ENCODE measurements around the gene CDK5R2. TPM values are rescaled to one million over a fixed set of nuclear protein-coding genes. Genes with fewer than 3 reads are reported as not detected.

Gene CDK5R2
- total and polyA plus RNA-seq, 2 of the 13 experiments (the other 11 are each of a cell fraction or from before 2014, with no cell fraction given): not detected

DNA sequence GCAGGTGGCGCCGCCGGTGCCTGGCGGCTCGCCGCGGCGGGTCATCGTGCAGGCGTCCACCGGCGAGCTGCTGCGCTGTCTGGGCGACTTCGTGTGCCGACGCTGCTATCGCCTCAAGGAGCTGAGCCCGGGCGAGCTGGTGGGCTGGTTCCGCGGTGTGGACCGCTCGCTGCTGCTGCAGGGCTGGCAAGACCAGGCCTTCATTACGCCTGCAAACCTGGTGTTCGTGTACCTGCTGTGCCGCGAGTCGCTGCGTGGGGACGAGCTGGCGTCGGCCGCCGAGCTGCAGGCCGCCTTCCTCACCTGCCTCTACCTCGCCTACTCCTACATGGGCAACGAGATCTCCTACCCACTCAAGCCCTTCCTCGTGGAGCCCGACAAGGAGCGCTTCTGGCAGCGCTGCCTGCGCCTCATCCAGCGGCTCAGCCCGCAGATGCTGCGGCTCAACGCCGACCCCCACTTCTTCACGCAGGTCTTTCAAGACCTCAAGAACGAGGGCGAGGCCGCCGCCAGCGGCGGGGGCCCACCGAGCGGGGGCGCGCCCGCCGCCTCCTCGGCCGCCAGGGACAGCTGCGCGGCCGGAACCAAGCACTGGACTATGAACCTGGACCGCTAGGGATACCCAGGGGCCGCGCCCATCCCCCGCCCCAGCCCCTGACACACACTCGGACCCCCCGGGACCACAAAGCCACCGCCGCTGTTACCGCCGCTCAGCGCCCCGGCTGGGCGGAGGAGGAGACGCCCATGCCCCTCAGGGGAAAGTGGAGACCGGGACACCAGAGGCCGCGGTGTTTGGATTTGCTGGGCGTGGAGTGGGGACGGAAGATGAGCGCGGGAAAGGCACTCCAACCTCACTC is 1.1 kb downstream of the CDK5R2 start:
- peaks cover 33% of the 10 kb centered on the region for H3K4me1 ChIP-seq (ENCODE audit: insufficient read depth, low read length)
- no peak overlapping the region for H2AFZ ChIP-seq (ENCODE audit: low read length)
- H3K4me2 ChIP-seq (ENCODE audit: low read depth, low read length): peak overlapping the region; percentile 79
- ChIA-PET POLR2A (no interaction called here), CTCF (ENCODE audit: low intra/inter-chr PET ratio, low total read pairs) (no interaction called here)
- H4K20me1 ChIP-seq (ENCODE audit: insufficient read depth, low read length): peaks cover 17% of the 10 kb centered on the region; the same call in 1 of the 2 replicates
- DNase-seq (ENCODE audit: low spot score) (no peak), FAIRE-seq (no peak), ATAC-seq (no peak)
- H3K9me3 ChIP-seq (ENCODE audit: low read length): no peaks in the 10 kb centered on the region
- H3K9ac ChIP-seq (ENCODE audit: insufficient read depth, low read depth, low read length): no peak overlapping the region
- peak overlapping the region in 2 of 3 experiments; percentile 17 to 67; a peak in 2 of 6 replicates for H3K4me3 ChIP-seq (replicated peaks in 1 of 3; ENCODE audit: insufficient read depth in 1 of 3, low read depth in 2 of 3, low read length in 3 of 3)
- intact Hi-C loops (cut with micrococcal nuclease; ENCODE audit: unreplicated experiment): no loop called here
- no peaks in the 10 kb centered on the region for H3K79me2 ChIP-seq (ENCODE audit: insufficient read depth, low read length)
- no peaks in the 10 kb centered on the region for H3K36me3 ChIP-seq (replicated peaks in 1 of 2; ENCODE audit: control insufficient read depth in 1 of 2, insufficient read depth in 2 of 2, low read length in 2 of 2)
- H3K27me3 ChIP-seq (ENCODE audit: control insufficient read depth in 1 of 2, insufficient read depth in 2 of 2, low read length in 2 of 2): peaks cover 11 to 73% of the 10 kb centered on the region in 2 experiments
- 23% methylated on average over 48 of the region's 87 CpGs for WGBS (ENCODE audit: low lambda C conversion rate)
- no peak overlapping the region for H3K27ac ChIP-seq (ENCODE audit: extremely low read length, insufficient read depth, low read length)
- BruUV-seq (replicated peaks): no TSS peak
- in situ Hi-C loops (cut with HindIII; ENCODE audit: extremely low pct_ligation_motif_present, low pct_unique_long_range_greater_than_20kb): no loop called here
- TF ChIP-seq ESRRA (CRISPR knock-in tag; IDR thresholded peaks at IDR 0.05; ENCODE audit: low read depth): no peak
- TF ChIP-seq, protein P1, sequence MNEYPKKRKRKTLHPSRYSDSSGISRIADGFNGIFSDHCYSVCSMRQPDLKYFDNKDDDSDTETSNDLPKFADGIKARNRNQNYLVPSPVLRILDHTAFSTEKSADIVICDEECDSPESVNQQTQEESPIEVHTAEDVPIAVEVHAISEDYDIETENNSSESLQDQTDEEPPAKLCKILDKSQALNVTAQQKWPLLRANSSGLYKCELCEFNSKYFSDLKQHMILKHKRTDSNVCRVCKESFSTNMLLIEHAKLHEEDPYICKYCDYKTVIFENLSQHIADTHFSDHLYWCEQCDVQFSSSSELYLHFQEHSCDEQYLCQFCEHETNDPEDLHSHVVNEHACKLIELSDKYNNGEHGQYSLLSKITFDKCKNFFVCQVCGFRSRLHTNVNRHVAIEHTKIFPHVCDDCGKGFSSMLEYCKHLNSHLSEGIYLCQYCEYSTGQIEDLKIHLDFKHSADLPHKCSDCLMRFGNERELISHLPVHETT (CRISPR knock-in tag; conservative IDR thresholded peaks at IDR 0.05): no peak
- no peak for TF ChIP-seq ZNF773 (CRISPR knock-in tag; IDR thresholded peaks at IDR 0.05; ENCODE audit: borderline replicate concordance)
- 0 out of 2 replicates have a peak, but pooled peaks have one; percentile 9 for TF ChIP-seq ZNF777 (CRISPR knock-in tag; IDR thresholded peaks at IDR 0.05)
- no peak for TF ChIP-seq ZNF235 (CRISPR knock-in tag; IDR thresholded peaks at IDR 0.05; ENCODE audit: borderline replicate concordance)
- TF ChIP-seq, protein P2, sequence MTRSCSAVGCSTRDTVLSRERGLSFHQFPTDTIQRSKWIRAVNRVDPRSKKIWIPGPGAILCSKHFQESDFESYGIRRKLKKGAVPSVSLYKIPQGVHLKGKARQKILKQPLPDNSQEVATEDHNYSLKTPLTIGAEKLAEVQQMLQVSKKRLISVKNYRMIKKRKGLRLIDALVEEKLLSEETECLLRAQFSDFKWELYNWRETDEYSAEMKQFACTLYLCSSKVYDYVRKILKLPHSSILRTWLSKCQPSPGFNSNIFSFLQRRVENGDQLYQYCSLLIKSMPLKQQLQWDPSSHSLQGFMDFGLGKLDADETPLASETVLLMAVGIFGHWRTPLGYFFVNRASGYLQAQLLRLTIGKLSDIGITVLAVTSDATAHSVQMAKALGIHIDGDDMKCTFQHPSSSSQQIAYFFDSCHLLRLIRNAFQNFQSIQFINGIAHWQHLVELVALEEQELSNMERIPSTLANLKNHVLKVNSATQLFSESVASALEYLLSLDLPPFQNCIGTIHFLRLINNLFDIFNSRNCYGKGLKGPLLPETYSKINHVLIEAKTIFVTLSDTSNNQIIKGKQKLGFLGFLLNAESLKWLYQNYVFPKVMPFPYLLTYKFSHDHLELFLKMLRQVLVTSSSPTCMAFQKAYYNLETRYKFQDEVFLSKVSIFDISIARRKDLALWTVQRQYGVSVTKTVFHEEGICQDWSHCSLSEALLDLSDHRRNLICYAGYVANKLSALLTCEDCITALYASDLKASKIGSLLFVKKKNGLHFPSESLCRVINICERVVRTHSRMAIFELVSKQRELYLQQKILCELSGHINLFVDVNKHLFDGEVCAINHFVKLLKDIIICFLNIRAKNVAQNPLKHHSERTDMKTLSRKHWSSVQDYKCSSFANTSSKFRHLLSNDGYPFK (CRISPR knock-in tag; IDR thresholded peaks at IDR 0.05; ENCODE audit: borderline replicate concordance): no peak
- no peak for TF ChIP-seq ZNF841 (CRISPR knock-in tag; IDR thresholded peaks at IDR 0.05; ENCODE audit: borderline replicate concordance)
- TF ChIP-seq ZNF333 (CRISPR knock-in tag; IDR thresholded peaks at IDR 0.05; ENCODE audit: borderline replicate concordance): 0 out of 2 replicates have a peak, but pooled peaks have one; percentile 59
- TF ChIP-seq ZNF280D (CRISPR knock-in tag; IDR thresholded peaks at IDR 0.05): no peak
